ENCODE results near the gene ABHD1.
"Not testable (repeated sequence)": the region's sequence is repeated elsewhere in the genome, so short reads cannot be mapped to it uniquely, and the experiment has no call there.

Gene ABHD1

DNA sequence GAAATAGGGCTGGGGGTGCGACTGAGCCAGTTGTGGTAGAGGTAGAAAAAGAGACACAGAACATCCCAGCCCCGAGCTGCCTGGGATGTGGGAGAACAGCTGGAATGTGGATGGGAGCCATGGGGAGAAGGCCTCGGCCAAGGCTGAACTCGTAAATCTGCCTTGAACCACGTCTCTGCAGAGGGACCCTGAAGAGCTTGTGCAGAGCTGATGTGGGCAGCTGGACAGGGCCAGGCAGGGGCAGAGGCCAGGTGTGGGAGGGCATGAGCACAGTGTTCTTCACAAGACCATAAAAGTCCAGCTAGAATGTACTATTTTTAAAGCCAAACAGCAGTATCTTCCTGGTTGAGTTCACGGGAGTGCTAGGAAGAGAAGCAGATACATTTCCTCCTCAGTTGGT is 30.9 kb downstream of the ABHD1 start:
- no peak overlapping the region for H3K4me3 Mint-ChIP-seq
- peaks cover 6% of the 10 kb centered on the region for H3K4me1 Mint-ChIP-seq
- ATAC-seq: no peak
- H3K27ac Mint-ChIP-seq: no peak overlapping the region
- no peaks in the 10 kb centered on the region for H3K36me3 Mint-ChIP-seq
- H3K27me3 Mint-ChIP-seq: peaks cover 29% of the 10 kb centered on the region
- H3K9me3 Mint-ChIP-seq: no peaks in the 10 kb centered on the region

DNA sequence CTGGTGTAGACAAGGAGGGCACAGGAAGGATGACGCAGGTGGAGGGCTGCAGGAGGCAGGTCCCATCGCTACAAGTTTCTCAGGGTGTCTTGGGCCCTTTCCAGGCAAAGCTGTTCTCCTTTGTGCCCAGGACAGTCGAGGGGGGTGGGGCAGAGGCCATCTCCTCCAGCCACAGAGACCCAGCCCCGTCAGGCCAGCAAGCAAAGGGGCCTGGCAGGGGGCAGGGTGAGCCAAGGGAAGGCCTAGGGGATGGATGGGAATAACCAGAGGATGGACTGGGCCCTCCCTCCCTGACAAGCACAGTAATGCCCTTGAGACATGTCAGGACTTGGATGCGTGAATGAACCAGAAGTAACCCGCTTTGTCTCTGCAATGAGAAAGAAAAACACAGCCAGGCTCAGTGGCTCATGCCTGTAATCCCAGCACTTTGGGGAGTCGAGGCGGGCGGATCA is 31.5 kb downstream of the ABHD1 start:
- no peak overlapping the region for H3K27ac Mint-ChIP-seq
- no peaks in the 10 kb centered on the region for H3K9me3 Mint-ChIP-seq
- peaks cover 6% of the 10 kb centered on the region for H3K4me1 Mint-ChIP-seq
- H3K4me3 Mint-ChIP-seq: no peak overlapping the region
- no peak for ATAC-seq
- H3K36me3 Mint-ChIP-seq: no peaks in the 10 kb centered on the region
- H3K27me3 Mint-ChIP-seq: peaks cover 29% of the 10 kb centered on the region

DNA sequence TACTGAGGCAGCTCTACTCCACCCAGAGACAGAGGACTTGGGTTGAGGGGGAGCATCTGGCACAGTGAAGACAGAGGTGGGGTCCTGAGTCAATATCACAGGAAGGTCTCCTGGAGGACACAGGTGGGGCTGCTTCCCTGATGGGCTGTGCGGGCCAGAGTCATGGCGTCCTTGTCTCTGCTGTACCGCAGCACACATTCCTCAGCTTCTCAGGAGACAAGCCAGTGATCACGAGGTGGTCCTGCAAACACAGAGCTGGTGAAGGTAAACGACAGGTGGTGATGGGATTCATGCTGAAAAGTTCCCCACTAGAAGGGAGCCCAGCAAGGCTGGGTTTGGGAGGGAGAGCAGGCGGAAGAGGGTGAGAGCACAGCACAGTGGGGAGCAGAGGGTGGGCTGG is 34.9 kb downstream of the ABHD1 start:
- Mint-ChIP-seq H3K36me3 (no peaks in the 10 kb centered on the region), H3K9me3 (no peaks in the 10 kb centered on the region), H3K27me3 (peaks cover 24% of the 10 kb centered on the region), H3K27ac (no peak overlapping the region), H3K4me3 (no peak overlapping the region), H3K4me1 (peaks cover 2% of the 10 kb centered on the region)
- no peak for ATAC-seq

DNA sequence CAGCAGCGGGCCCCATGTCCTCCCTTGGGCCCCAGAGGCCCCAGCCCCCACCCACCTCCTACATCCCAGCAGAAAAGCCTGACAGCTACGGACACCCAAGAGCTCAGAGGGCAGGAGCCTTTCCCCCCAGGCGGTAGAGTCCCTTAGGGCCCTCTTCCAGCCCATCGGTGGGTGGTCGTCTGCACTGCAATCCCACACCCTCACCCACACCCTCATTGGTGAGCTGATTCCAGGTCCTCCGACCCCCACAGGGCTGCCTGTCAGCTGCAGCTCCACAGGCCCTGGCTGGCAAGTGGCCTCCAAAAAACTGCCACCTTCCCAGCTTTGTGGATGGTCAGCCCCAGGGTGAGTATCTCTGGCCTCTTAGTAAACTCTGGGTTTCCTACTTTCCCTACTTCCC is 35.7 kb downstream of the ABHD1 start:
- no peaks in the 10 kb centered on the region for H3K9me3 Mint-ChIP-seq
- H3K27me3 Mint-ChIP-seq: peaks cover 16% of the 10 kb centered on the region
- H3K36me3 Mint-ChIP-seq: no peaks in the 10 kb centered on the region
- no peak overlapping the region for H3K4me3 Mint-ChIP-seq
- no peak overlapping the region for H3K27ac Mint-ChIP-seq
- no peak for ATAC-seq
- peaks cover 2% of the 10 kb centered on the region for H3K4me1 Mint-ChIP-seq

DNA sequence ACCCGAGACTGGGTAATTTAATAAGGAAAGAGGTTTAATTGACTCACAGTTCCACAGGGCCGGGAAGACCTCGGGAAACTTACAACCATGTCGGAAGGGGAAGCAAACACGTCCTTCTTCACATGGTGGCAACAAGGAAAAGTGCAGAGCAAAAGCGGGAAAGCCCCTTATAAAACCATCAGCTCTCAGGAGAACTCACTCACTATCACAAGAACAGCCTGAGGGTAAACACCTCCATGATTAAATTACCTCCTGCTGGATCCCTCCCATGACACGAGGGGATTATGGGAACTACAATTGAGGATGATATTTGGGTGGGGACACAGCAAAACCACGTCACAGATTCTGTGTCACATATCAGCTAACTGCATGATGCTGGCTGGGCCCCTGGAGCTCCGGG is 36.6 kb downstream of the ABHD1 start:
- ATAC-seq: no peak
- Mint-ChIP-seq H3K36me3 (no peaks in the 10 kb centered on the region), H3K4me3 (no peak overlapping the region), H3K9me3 (no peaks in the 10 kb centered on the region), H3K27me3 (peaks cover 7% of the 10 kb centered on the region), H3K4me1 (peaks cover 11% of the 10 kb centered on the region), H3K27ac (no peak overlapping the region)

GRCh38 chr2:27162151-27163121 is 38.8 kb downstream of the ABHD1 start:
- ATAC-seq: no peak
- Mint-ChIP-seq H3K36me3 (no peaks in the 10 kb centered on the region), H3K4me3 (no peak overlapping the region), H3K27ac (no peak overlapping the region), H3K9me3 (no peaks in the 10 kb centered on the region), H3K4me1 (peaks cover 16% of the 10 kb centered on the region), H3K27me3 (no peaks in the 10 kb centered on the region)

- Mint-ChIP-seq H3K4me1 (peaks cover 20% of the 10 kb centered on the region), H3K27me3 (peaks cover 14% of the 10 kb centered on the region), H3K36me3 (no peaks in the 10 kb centered on the region), H3K9me3 (no peaks in the 10 kb centered on the region), H3K4me3 (no peak overlapping the region), H3K27ac (peak overlapping the region; percentile 25)
- no peak for ATAC-seq
Observed at GRCh38 chr2:27164960-27165763, 41.5 kb downstream of the ABHD1 start.

- Mint-ChIP-seq H3K9me3 (no peaks in the 10 kb centered on the region), H3K36me3 (no peaks in the 10 kb centered on the region), H3K4me3 (no peak overlapping the region), H3K27ac (no peak overlapping the region), H3K27me3 (peaks cover 14% of the 10 kb centered on the region), H3K4me1 (peaks cover 16% of the 10 kb centered on the region)
- peak; percentile 64 for ATAC-seq
Observed at GRCh38 chr2:27170581-27171337, 47.1 kb downstream of the ABHD1 start.

DNA sequence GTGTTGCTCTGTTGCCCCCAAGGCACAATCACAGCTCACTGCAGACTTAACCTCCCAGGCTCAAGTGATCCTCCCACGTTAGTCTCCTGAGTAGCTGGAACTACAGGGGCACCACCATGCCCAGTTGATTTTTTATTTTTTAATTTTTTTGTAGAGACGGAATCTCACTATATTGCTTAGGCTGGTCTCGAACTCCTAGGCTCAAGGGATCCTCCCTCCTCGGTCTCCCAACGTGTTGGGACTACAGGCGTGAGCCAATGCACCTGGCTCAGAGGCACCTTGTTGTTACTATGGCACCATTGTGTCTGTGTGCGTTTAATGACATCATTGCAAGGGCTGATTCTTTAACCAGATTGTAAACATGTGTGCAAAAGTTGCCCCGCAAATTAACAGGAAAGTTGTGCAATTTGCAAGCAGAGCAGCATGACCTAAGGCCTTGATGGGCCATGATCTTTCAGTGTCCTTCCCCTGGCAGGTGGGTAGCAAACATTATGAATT is 47.8 kb downstream of the ABHD1 start:
- Mint-ChIP-seq H3K4me1 (peaks cover 16% of the 10 kb centered on the region), H3K27me3 (peaks cover 14% of the 10 kb centered on the region), H3K36me3 (no peaks in the 10 kb centered on the region), H3K4me3 (no peak overlapping the region), H3K27ac (no peak overlapping the region), H3K9me3 (no peaks in the 10 kb centered on the region)
- no peak for ATAC-seq

GRCh38 chr2:27174638-27175037 is 51.0 kb downstream of the ABHD1 start:
- peaks cover 9% of the 10 kb centered on the region for H3K27me3 Mint-ChIP-seq
- no peaks in the 10 kb centered on the region for H3K9me3 Mint-ChIP-seq
- no peak for ATAC-seq
- no peaks in the 10 kb centered on the region for H3K36me3 Mint-ChIP-seq
- H3K27ac Mint-ChIP-seq: no peak overlapping the region
- H3K4me1 Mint-ChIP-seq: peaks cover 16% of the 10 kb centered on the region
- H3K4me3 Mint-ChIP-seq: no peak overlapping the region

GRCh38 chr2:27175330-27175729 is 51.7 kb downstream of the ABHD1 start:
- no peaks in the 10 kb centered on the region for H3K36me3 Mint-ChIP-seq
- H3K9me3 Mint-ChIP-seq: no peaks in the 10 kb centered on the region
- no peak overlapping the region for H3K27ac Mint-ChIP-seq
- H3K4me3 Mint-ChIP-seq: no peak overlapping the region
- peaks cover 11% of the 10 kb centered on the region for H3K4me1 Mint-ChIP-seq
- peaks cover 13% of the 10 kb centered on the region for H3K27me3 Mint-ChIP-seq
- no peak for ATAC-seq

- ATAC-seq, H3K36me3 Mint-ChIP-seq, H3K27ac Mint-ChIP-seq, H3K4me3 Mint-ChIP-seq, H3K9me3 Mint-ChIP-seq, H3K4me1 Mint-ChIP-seq: not testable (repeated sequence)
- peaks cover 17% of the 10 kb centered on the region for H3K27me3 Mint-ChIP-seq
Observed at GRCh38 chr2:27175781-27176180, 52.2 kb downstream of the ABHD1 start.

GRCh38 chr2:27177441-27178351 is 54.1 kb downstream of the ABHD1 start:
- no peaks in the 10 kb centered on the region for H3K9me3 Mint-ChIP-seq
- H3K4me3 Mint-ChIP-seq: no peak overlapping the region
- ATAC-seq: no peak
- no peaks in the 10 kb centered on the region for H3K36me3 Mint-ChIP-seq
- no peaks in the 10 kb centered on the region for H3K4me1 Mint-ChIP-seq
- H3K27ac Mint-ChIP-seq: no peak overlapping the region
- peaks cover 36% of the 10 kb centered on the region for H3K27me3 Mint-ChIP-seq

- Mint-ChIP-seq H3K4me1 (no peaks in the 10 kb centered on the region), H3K27ac (no peak overlapping the region), H3K36me3 (no peaks in the 10 kb centered on the region), H3K27me3 (peaks cover 44% of the 10 kb centered on the region), H3K4me3 (no peak overlapping the region), H3K9me3 (no peaks in the 10 kb centered on the region)
- no peak for ATAC-seq
Observed at GRCh38 chr2:27178469-27178868, 54.9 kb downstream of the ABHD1 start.
